Endothelial cell of umbilical vein (primary cell): ENCODE results near the gene SORCS3. TPM values are rescaled to one million over a fixed set of nuclear protein-coding genes. Genes with fewer than 3 reads are reported as not detected.

Experiments
- BruUV-seq: library from RNA; stranded (reverse); fragments of 400-500 nt; replicated peaks from 2 replicates; lab custom pipeline; 2021; lab: Mats Ljungman, UMichigan
- CTCF ChIA-PET: fragments of 300-600, 350-600 bp; sonication (Branson Sonifier 250); formaldehyde crosslinking; loops from one replicate; lab custom pipeline; 2021; ENCODE audit warnings: antibody characterized with exemption, inconsistent platforms; lab: Charles Lee
- POLR2A ChIA-PET: fragments of 300-600, 350-600 bp; sonication (Branson Sonifier 250); formaldehyde crosslinking; loops from one replicate; lab custom pipeline; 2021; ENCODE audit warnings: antibody characterized with exemption, inconsistent platforms; lab: Charles Lee
- DNase-seq: peaks from one replicate; pipeline ENCODE4 v3.0.0-alpha.2; 2011; ENCODE audit warnings: low read depth, low spot score
- FAIRE-seq: peaks from 2 replicates; lab custom pipeline; 2011; peaks lifted over from hg19 to GRCh38; lab: Jason Lieb, UNC
- H2AFZ ChIP-seq: 2 replicates; pipeline ENCODE4 v1.6.0; 2012; ENCODE audit warnings: low read depth, low read length, control low read depth, inconsistent platforms
- H3K27ac ChIP-seq: 2 replicates; pipeline ENCODE4 v1.5.1; 2011; ENCODE audit warnings: low read depth, mild to moderate bottlenecking, control low read depth, low read length, moderate library complexity; ENCODE audit not compliant: insufficient read depth
- H3K27me3 ChIP-seq, 2 experiments: 2 replicates each; pipeline versions ENCODE4 v1.6.0 to v1.6.1; 2011; ENCODE audit warnings: low read length in 2 of 2, mixed read lengths in 1 of 2; ENCODE audit not compliant: control insufficient read depth in 2 of 2, insufficient read depth in 2 of 2
- H3K36me3 ChIP-seq, 2 experiments: 2 replicates in 1 of 2; 3 replicates in 1 of 2; pipeline ENCODE4 v1.5.1; 2011; ENCODE audit warnings: low read length in 2 of 2, mild to moderate bottlenecking in 1 of 2, moderate library complexity in 1 of 2; ENCODE audit not compliant: control insufficient read depth in 2 of 2, insufficient read depth in 2 of 2; ENCODE audit errors: extremely low read depth in 1 of 2
- H3K4me1 ChIP-seq: 3 replicates; pipeline ENCODE4 v1.5.1; 2011; ENCODE audit warnings: mild to moderate bottlenecking, low read length; ENCODE audit not compliant: control insufficient read depth, insufficient read depth; ENCODE audit errors: extremely low read depth
- H3K4me2 ChIP-seq: 2 replicates; pipeline ENCODE4 v1.6.1; 2011; ENCODE audit warnings: low read length, control low read depth, mixed read lengths; ENCODE audit not compliant: insufficient read depth
- H3K4me3 ChIP-seq, 3 experiments: fragments of 200-600 bp in 1 of 3; sonication (generic), shearing (Covaris generic) in 1 of 3; replicated peaks in 1 of 3; 2 replicates each; pipeline ENCODE4 v1.5.1; 2011 to 2016; ENCODE audit warnings: control low read depth in 3 of 3, low read length in 3 of 3, mild to moderate bottlenecking in 2 of 3, inconsistent platforms in 1 of 3, low read depth in 1 of 3, moderate library complexity in 1 of 3; ENCODE audit not compliant: insufficient read depth in 1 of 3
- H3K79me2 ChIP-seq: 2 replicates; pipeline ENCODE4 v1.6.0; 2012; ENCODE audit warnings: low read length, inconsistent platforms; ENCODE audit not compliant: control insufficient read depth, insufficient read depth
- H3K9ac ChIP-seq: replicated peaks from 2 replicates; pipeline ENCODE3; 2011; ENCODE audit warnings: low read length, control low read depth; ENCODE audit not compliant: insufficient read depth; ENCODE audit errors: extremely low read depth
- H3K9me1 ChIP-seq: replicated peaks from 3 replicates; pipeline ENCODE4 v1.6.0; 2011; ENCODE audit warnings: mild to moderate bottlenecking, low read length; ENCODE audit not compliant: control insufficient read depth, insufficient read depth; ENCODE audit errors: extremely low read depth
- H3K9me3 ChIP-seq: replicated peaks from 2 replicates; pipeline ENCODE4 v1.5.1; 2012; ENCODE audit warnings: low read length, inconsistent platforms; ENCODE audit not compliant: control insufficient read depth, insufficient read depth
- H4K20me1 ChIP-seq: replicated peaks from 2 replicates; pipeline ENCODE3; 2011; ENCODE audit warnings: mild to moderate bottlenecking, low read length; ENCODE audit not compliant: control insufficient read depth, insufficient read depth; ENCODE audit errors: extremely low read depth
- EZH2 ChIP-seq: IDR thresholded peaks from 2 replicates; pipeline ENCODE4 v1.6.1; 2012; ENCODE audit warnings: borderline replicate concordance, low read depth, mild to moderate bottlenecking, moderate library complexity, low read length, inconsistent platforms; ENCODE audit not compliant: severe bottlenecking
- FOS ChIP-seq: IDR thresholded peaks from 2 replicates; pipeline ENCODE4 v1.6.1; 2011; ENCODE audit warnings: mild to moderate bottlenecking, low read length, moderate library complexity, borderline replicate concordance; ENCODE audit not compliant: insufficient read depth
- GATA2 ChIP-seq: IDR thresholded peaks from 2 replicates; pipeline ENCODE4 v1.7.0; 2011; ENCODE audit warnings: low read depth, mild to moderate bottlenecking, moderate library complexity, mixed read lengths, low read length; ENCODE audit not compliant: insufficient read length, insufficient read depth
- JUN ChIP-seq: IDR thresholded peaks from 2 replicates; pipeline ENCODE4 v1.6.1; 2011; ENCODE audit warnings: borderline replicate concordance, low read depth; ENCODE audit not compliant: insufficient read length, insufficient read depth
- MYC ChIP-seq: IDR thresholded peaks from one replicate; pipeline ENCODE4 v1.6.1; 2011; ENCODE audit warnings: mild to moderate bottlenecking, low read depth, low read length
- POLR2A ChIP-seq: IDR thresholded peaks from 2 replicates; pipeline ENCODE4 v1.6.1; 2012; ENCODE audit warnings: low read depth, mild to moderate bottlenecking, control low read depth, low read length
- POLR2AphosphoS5 ChIP-seq: IDR thresholded peaks from 2 replicates; pipeline ENCODE4 v1.6.1; 2012; ENCODE audit warnings: low read depth, mild to moderate bottlenecking, control low read depth, low read length, moderate library complexity; ENCODE audit not compliant: insufficient read depth
- dilution Hi-C: fragments of 300-500 bp; cut with MboI; formaldehyde crosslinking; loops from one replicate; pipeline ENCODE4 v1.15.0; 2019; ENCODE audit warnings: low sequenced_read_pairs; ENCODE audit not compliant: extremely low pct_ligation_motif_present
- intact Hi-C: fragments of 100-400 bp; cut with micrococcal nuclease; formaldehyde crosslinking; loops from one replicate; pipeline ENCODE4 v1.10.0; 2022
- polyA plus RNA-seq, 4 experiments: library from polyadenylated mRNA; depleted of rRNA in 3 of 4; stranded (reverse) in 3 of 4; unstranded in 1 of 4; fragments of >200 nt; gene quantifications; 2 replicates each; pipeline versions ENCODE4 v1.2.1 to v1.2.3, GENCODE V29; 2011 to 2012; ENCODE audit warnings: missing spikeins in 1 of 4
- total RNA-seq: library from RNA; stranded (reverse); gene quantifications from 2 replicates; pipeline ENCODE4 v1.2.3, GENCODE V29; 2021
- TF ChIP-seq, protein P1 (sequence below), 2 donors: IDR thresholded peaks; 1 replicate in 1 of 2; 2 replicates in 1 of 2; pipeline ENCODE4 v1.5.1; 2011; ENCODE audit warnings: low read length in 2 of 2, mild to moderate bottlenecking in 2 of 2, moderate library complexity in 2 of 2, control low read depth in 1 of 2, inconsistent platforms in 1 of 2, low read depth in 1 of 2; ENCODE audit not compliant: insufficient read depth in 1 of 2; ENCODE audit errors: extremely low read depth in 1 of 2
- TF ChIP-seq, protein P2 (sequence below): IDR thresholded peaks from 2 replicates; pipeline ENCODE4 v1.6.1; 2011; ENCODE audit not compliant: insufficient read depth, insufficient read length

SORCS3 gene
- total and polyA plus RNA-seq, 2 donors (not counting 3 experiments of a cell fraction or from before 2014, with no cell fraction given), result not detected

DNA sequence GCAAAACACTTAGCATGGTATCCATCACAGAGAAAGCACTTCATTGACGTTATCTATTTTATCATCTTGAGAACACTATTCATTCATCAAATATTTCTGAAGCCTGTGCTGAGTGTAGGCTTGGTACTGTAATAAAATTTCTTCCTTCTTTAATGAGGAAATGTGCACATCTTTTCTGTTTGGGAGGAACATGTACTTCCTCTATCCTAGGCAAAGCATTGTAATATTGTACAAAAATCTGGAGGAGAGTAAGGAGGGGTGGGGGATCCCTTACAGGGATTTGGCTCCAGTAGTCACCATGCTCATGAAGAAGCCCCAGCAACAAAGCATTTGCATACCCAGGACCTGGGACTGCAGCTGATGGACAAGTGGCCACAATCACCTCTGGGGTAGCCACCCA is 39.9 kb upstream of the SORCS3 start:
- H3K27me3 ChIP-seq, result no peaks in the 10 kb centered on the region
- intact Hi-C loops (no loop called here), dilution Hi-C loops (no loop called here)
- TF ChIP-seq, protein P1, sequence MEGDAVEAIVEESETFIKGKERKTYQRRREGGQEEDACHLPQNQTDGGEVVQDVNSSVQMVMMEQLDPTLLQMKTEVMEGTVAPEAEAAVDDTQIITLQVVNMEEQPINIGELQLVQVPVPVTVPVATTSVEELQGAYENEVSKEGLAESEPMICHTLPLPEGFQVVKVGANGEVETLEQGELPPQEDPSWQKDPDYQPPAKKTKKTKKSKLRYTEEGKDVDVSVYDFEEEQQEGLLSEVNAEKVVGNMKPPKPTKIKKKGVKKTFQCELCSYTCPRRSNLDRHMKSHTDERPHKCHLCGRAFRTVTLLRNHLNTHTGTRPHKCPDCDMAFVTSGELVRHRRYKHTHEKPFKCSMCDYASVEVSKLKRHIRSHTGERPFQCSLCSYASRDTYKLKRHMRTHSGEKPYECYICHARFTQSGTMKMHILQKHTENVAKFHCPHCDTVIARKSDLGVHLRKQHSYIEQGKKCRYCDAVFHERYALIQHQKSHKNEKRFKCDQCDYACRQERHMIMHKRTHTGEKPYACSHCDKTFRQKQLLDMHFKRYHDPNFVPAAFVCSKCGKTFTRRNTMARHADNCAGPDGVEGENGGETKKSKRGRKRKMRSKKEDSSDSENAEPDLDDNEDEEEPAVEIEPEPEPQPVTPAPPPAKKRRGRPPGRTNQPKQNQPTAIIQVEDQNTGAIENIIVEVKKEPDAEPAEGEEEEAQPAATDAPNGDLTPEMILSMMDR (IDR thresholded peaks at IDR 0.05; ENCODE audit: extremely low read depth in 1 of 2, insufficient read depth in 1 of 2, low read depth in 1 of 2, low read length in 2 of 2), result no peak
- no peak for TF ChIP-seq FOS
- TF ChIP-seq POLR2AphosphoS5, result no peak
- no peak for TF ChIP-seq POLR2A
- TF ChIP-seq MYC, result no peak
- no peak for TF ChIP-seq GATA2
- TF ChIP-seq, protein P2, sequence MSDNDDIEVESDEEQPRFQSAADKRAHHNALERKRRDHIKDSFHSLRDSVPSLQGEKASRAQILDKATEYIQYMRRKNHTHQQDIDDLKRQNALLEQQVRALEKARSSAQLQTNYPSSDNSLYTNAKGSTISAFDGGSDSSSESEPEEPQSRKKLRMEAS, result no peak
- no peak for TF ChIP-seq JUN
- TF ChIP-seq EZH2, result no peak
- ChIA-PET POLR2A (no interaction called here), CTCF (no interaction called here)
- no peaks in the 10 kb centered on the region for H3K9me3 ChIP-seq
- FAIRE-seq (no peak), DNase-seq (no peak)
- no peak overlapping the region for H2AFZ ChIP-seq
- H3K4me1 ChIP-seq, result no peaks in the 10 kb centered on the region
- H3K79me2 ChIP-seq, result no peaks in the 10 kb centered on the region
- no peak overlapping the region for H3K9ac ChIP-seq
- no peaks in the 10 kb centered on the region for H4K20me1 ChIP-seq
- H3K9me1 ChIP-seq, result no peaks in the 10 kb centered on the region
- no peak overlapping the region for H3K27ac ChIP-seq
- no peak overlapping the region for H3K4me2 ChIP-seq
- H3K36me3 ChIP-seq, result no peaks in the 10 kb centered on the region
- no TSS peak for BruUV-seq
- no peak overlapping the region for H3K4me3 ChIP-seq
